Body of pancreas (tissue), 4 donors: Measurements from ENCODE around the gene CRY1. TPM values are rescaled to one million over a fixed set of nuclear protein-coding genes. Genes with fewer than 3 reads are reported as not detected.
A peak's percentile ranks its signal among the peaks of the same experiment; 100 is the strongest.

ENCODE experiments used
- ATAC-seq: fragments of 150-250 bp; one replicate; pipeline ENCODE4 v1.9.1; 2016
- DNase-seq, 4 donors: peaks; one replicate each; pipeline ENCODE4 v3.0.0-alpha.2; 2019
- H3K27ac ChIP-seq, 4 donors: fragments of 200-600 bp; sonication (generic); 1 replicate in 3 of 4; 2 replicates in 1 of 4; pipeline versions ENCODE4 v1.5.1 to v1.6.1; 2016 to 2019; ENCODE audit warnings: mild to moderate bottlenecking in 1 of 4, mixed read lengths in 1 of 4, moderate library complexity in 1 of 4
- H3K27me3 ChIP-seq, 2 donors: fragments of 200-600 bp; sonication (generic); one replicate each; pipeline ENCODE4 v1.6.0; 2016; ENCODE audit warnings: mild to moderate bottlenecking in 1 of 2
- H3K36me3 ChIP-seq, 2 donors: fragments of 200-600 bp; sonication (generic); replicated peaks in 1 of 2; 2 replicates each; pipeline ENCODE4 v1.5.1; 2016; ENCODE audit warnings: low read depth in 2 of 2; ENCODE audit not compliant: insufficient read depth in 1 of 2
- H3K4me1 ChIP-seq: fragments of 200-600 bp; sonication (generic); one replicate; pipeline ENCODE4 v1.6.0; 2016
- H3K4me3 ChIP-seq, 2 donors: fragments of 200-600 bp; sonication (generic); 1 replicate in 1 of 2; 2 replicates in 1 of 2; pipeline ENCODE4 v1.5.1; 2016 to 2019
- H3K9me3 ChIP-seq, 3 donors: fragments of 200-600 bp; sonication (generic); 1 replicate in 2 of 3; 2 replicates in 1 of 3; pipeline ENCODE4 v1.5.1; 2016
- POLR2A ChIP-seq, 3 donors: fragments of 450-650 bp; IDR thresholded peaks; one replicate each; pipeline ENCODE4 v1.6.1; 2016; ENCODE audit warnings: antibody characterized with exemption in 3 of 3, mild to moderate bottlenecking in 2 of 3
- WGBS, 2 donors: methylation state at CpG; one replicate each; pipeline ENCODE4 v1.1.5; 2017; 5-methylcytosine and 5-hydroxymethylcytosine counted together
- intact Hi-C: fragments of 100-400 bp; cut with DNase I; formaldehyde crosslinking; loops from one replicate; pipeline ENCODE4 v1.15.1; 2023
- total RNA-seq, 2 donors: library from RNA; depleted of rRNA; stranded (reverse); fragments of >200 nt; gene quantifications; one replicate each; pipeline ENCODE4 v1.1.0, GENCODE V29; 2016
- TF ChIP-seq, protein P1 (sequence below), 7 experiments: fragments of 450-650 bp in 4 of 7; fragments of 200-600 bp in 3 of 7; sonication (generic) in 3 of 7; IDR thresholded peaks; one replicate each; pipeline ENCODE4 v1.5.1; 2016 to 2019; ENCODE audit warnings: antibody characterized with exemption in 7 of 7

The CRY1 gene
- total RNA-seq, 2 donors from 2014 or later = 12.5 to 15.6 TPM

DNA sequence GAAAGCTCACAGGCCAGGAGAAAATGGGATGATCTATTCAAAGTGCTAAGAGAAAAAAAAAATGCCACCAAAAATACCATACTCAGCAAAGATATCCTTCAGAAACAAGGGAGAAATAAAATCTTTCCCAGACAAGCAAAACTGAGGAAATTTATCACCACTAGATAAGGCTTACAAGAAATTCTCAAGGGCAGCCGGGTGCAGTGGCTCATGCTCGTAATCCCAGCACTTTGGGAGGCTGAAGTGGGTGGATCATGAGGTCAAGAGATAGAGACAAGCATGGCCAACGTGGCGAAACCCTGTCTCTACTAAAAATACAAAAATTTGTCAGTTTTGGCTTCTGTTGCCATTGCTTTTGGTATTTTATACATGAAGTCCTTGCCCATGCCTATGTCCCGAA is 48.2 kb downstream of the CRY1 start:
- 69 to 74% methylated on average over 5 of the region's 5 CpGs for WGBS, 2 donors
- DNase-seq (no peak), ATAC-seq (no peak)
- no peak overlapping the region for H3K27ac ChIP-seq
- intact Hi-C loops = no loop called here
- no peak for TF ChIP-seq POLR2A (IDR thresholded peaks at IDR 0.05)
- TF ChIP-seq, protein P1, sequence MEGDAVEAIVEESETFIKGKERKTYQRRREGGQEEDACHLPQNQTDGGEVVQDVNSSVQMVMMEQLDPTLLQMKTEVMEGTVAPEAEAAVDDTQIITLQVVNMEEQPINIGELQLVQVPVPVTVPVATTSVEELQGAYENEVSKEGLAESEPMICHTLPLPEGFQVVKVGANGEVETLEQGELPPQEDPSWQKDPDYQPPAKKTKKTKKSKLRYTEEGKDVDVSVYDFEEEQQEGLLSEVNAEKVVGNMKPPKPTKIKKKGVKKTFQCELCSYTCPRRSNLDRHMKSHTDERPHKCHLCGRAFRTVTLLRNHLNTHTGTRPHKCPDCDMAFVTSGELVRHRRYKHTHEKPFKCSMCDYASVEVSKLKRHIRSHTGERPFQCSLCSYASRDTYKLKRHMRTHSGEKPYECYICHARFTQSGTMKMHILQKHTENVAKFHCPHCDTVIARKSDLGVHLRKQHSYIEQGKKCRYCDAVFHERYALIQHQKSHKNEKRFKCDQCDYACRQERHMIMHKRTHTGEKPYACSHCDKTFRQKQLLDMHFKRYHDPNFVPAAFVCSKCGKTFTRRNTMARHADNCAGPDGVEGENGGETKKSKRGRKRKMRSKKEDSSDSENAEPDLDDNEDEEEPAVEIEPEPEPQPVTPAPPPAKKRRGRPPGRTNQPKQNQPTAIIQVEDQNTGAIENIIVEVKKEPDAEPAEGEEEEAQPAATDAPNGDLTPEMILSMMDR (IDR thresholded peaks at IDR 0.05) = no peak
- no peaks in the 10 kb centered on the region for H3K27me3 ChIP-seq
- peaks cover 9% of the 10 kb centered on the region for H3K4me1 ChIP-seq
- no peaks in the 10 kb centered on the region for H3K36me3 ChIP-seq
- no peaks in the 10 kb centered on the region for H3K9me3 ChIP-seq
- H3K4me3 ChIP-seq = no peak overlapping the region

- peak; percentile 73 for ATAC-seq
- Histone ChIP-seq H3K4me3 (no peak overlapping the region), H3K9me3 (no peaks in the 10 kb centered on the region), H3K27me3 (no peaks in the 10 kb centered on the region), H3K4me1 (peaks cover 9% of the 10 kb centered on the region), H3K27ac (no peak overlapping the region), H3K36me3 (no peaks in the 10 kb centered on the region)
- intact Hi-C loops = no loop called here
- peak in 3 of 4 donors; percentile 13 to 48 (median 35) for DNase-seq
- TF ChIP-seq, protein P1 (IDR thresholded peaks at IDR 0.05) = no peak
- TF ChIP-seq POLR2A (IDR thresholded peaks at IDR 0.05) = no peak
- 57 to 76% methylated on average over 8 of the region's 8 CpGs for WGBS, 2 donors
These were observed 50.5 kb downstream of the CRY1 start for GRCh38 chr12:107042801-107043200.

DNA sequence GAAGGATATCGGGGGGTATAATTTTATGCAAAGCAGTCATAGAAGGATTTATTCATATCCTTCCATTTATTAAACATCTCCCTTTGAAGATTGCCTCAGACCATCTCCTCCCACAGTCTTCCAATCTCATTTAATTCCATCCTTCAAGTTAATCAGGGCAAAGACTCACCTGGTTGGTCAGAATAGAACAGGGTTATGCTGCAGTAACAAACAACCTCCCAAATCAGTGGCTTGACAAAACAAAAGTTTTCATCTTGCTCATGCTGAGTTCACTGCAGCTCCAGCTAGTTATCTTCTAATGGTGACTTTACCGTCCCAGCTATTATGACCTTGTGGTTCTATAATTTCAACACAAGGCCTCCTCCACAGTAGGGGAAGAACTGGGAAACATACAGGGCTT is 57.6 kb downstream of the CRY1 start:
- H3K27me3 ChIP-seq = no peaks in the 10 kb centered on the region
- ATAC-seq = no peak
- peaks cover 13% of the 10 kb centered on the region for H3K4me1 ChIP-seq
- H3K36me3 ChIP-seq = no peaks in the 10 kb centered on the region
- no peak for DNase-seq
- TF ChIP-seq, protein P1 (IDR thresholded peaks at IDR 0.05) = no peak
- TF ChIP-seq POLR2A (IDR thresholded peaks at IDR 0.05) = no peak
- no peaks in the 10 kb centered on the region for H3K9me3 ChIP-seq
- no peak overlapping the region for H3K4me3 ChIP-seq
- H3K27ac ChIP-seq = no peak overlapping the region
- 90 to 100% methylated on average over 2 of the region's 2 CpGs for WGBS, 2 donors
- intact Hi-C loops = no loop called here

GRCh38 chr12:107033758-107034739 is 59.3 kb downstream of the CRY1 start:
- Histone ChIP-seq H3K27ac (no peak overlapping the region), H3K27me3 (no peaks in the 10 kb centered on the region), H3K9me3 (no peaks in the 10 kb centered on the region), H3K4me1 (peaks cover 29% of the 10 kb centered on the region), H3K4me3 (no peak overlapping the region), H3K36me3 (no peaks in the 10 kb centered on the region)
- intact Hi-C loops = no loop called here
- DNase-seq (no peak), ATAC-seq (no peak)
- WGBS, 2 donors = 88 to 90% methylated on average over 9 of the region's 9 CpGs
- TF ChIP-seq, protein P1 (IDR thresholded peaks at IDR 0.05) = no peak
- TF ChIP-seq POLR2A (IDR thresholded peaks at IDR 0.05) = no peak
